OCI-M1 (cell line): Measurements from ENCODE around the gene MVK.
A peak's percentile ranks its signal among the peaks of the same experiment; 100 is the strongest.

Experiments
- DNase-seq: peaks from one replicate; lab custom pipeline; 2025; lab: John Stamatoyannopoulos, UW

Gene MVK

GRCh38 chr12:109573029-109573913 lies at the start of gene MVK, which contains the start of gene MMAB:
Gene MVK, plus strand, starts transcription at chr12:109573794. Its CDS starts 1,029 bp downstream, at chr12:109574823.
Gene MMAB, minus strand, starts transcription at chr12:109573504. Its CDS starts 24 bp downstream, at chr12:109573480.
- peak; percentile 99 for DNase-seq

- no peak for DNase-seq
Measured at GRCh38 chr12:109524466-109525278, 48.9 kb upstream of the MVK start.

- no peak for DNase-seq
Measured at GRCh38 chr12:109525279-109525585, 48.4 kb upstream of the MVK start.

- no peak for DNase-seq
Measured at GRCh38 chr12:109527489-109528123, 46.0 kb upstream of the MVK start.

GRCh38 chr12:109529691-109530640 lies 43.6 kb upstream of the MVK start:
- no peak for DNase-seq

GRCh38 chr12:109531411-109531810 lies 42.2 kb upstream of the MVK start:
- DNase-seq: no peak

GRCh38 chr12:109532721-109533486 lies 40.7 kb upstream of the MVK start:
- DNase-seq: no peak

- no peak for DNase-seq
Measured at GRCh38 chr12:109533487-109533740, 40.2 kb upstream of the MVK start.

GRCh38 chr12:109534456-109534855 lies 39.1 kb upstream of the MVK start:
- no peak for DNase-seq

- DNase-seq: no peak
Measured at GRCh38 chr12:109535231-109535862, 38.2 kb upstream of the MVK start.

GRCh38 chr12:109535863-109536250 lies 37.7 kb upstream of the MVK start:
- DNase-seq: no peak

GRCh38 chr12:109537136-109537535 lies 36.5 kb upstream of the MVK start:
- DNase-seq: no peak

GRCh38 chr12:109538191-109538863 lies 35.3 kb upstream of the MVK start:
- DNase-seq: peak; percentile 19

- DNase-seq: no peak
Measured at GRCh38 chr12:109539508-109539907, 34.1 kb upstream of the MVK start.

- DNase-seq: no peak
Measured at GRCh38 chr12:109540526-109541412, 32.8 kb upstream of the MVK start.

GRCh38 chr12:109541413-109541726 lies 32.2 kb upstream of the MVK start:
- no peak for DNase-seq

GRCh38 chr12:109542014-109542413 lies 31.6 kb upstream of the MVK start:
- no peak for DNase-seq

- DNase-seq: no peak
Measured at GRCh38 chr12:109542876-109543275, 30.7 kb upstream of the MVK start.

- DNase-seq: no peak
Measured at GRCh38 chr12:109544955-109545531, 28.6 kb upstream of the MVK start.
